Measurements from ENCODE around the gene ARHGAP24. TPM values are rescaled to one million over a fixed set of nuclear protein-coding genes. Genes with fewer than 3 reads are reported as not detected.

Gene ARHGAP24
- total and polyA plus RNA-seq, 2 of the 13 experiments (the other 11 are each of a cell fraction or from before 2014, with no cell fraction given) = 0.07 to 0.55 TPM

GRCh38 chr4:85446141-85446861 lies 28.6 kb upstream of the ARHGAP24 start:
- H3K27ac ChIP-seq (ENCODE audit: extremely low read length, insufficient read depth, low read length) = no peak overlapping the region
- no peak overlapping the region for H3K9ac ChIP-seq (ENCODE audit: insufficient read depth, low read depth, low read length)
- no peaks in the 10 kb centered on the region for H3K36me3 ChIP-seq (replicated peaks in 1 of 2; ENCODE audit: control insufficient read depth in 1 of 2, insufficient read depth in 2 of 2, low read length in 2 of 2)
- ATAC-seq (no peak), DNase-seq (ENCODE audit: low spot score) (no peak), FAIRE-seq (no peak)
- no peaks in the 10 kb centered on the region for H3K9me3 ChIP-seq (ENCODE audit: low read length)
- H3K27me3 ChIP-seq (ENCODE audit: control insufficient read depth in 1 of 2, insufficient read depth in 2 of 2, low read length in 2 of 2) = no peaks in the 10 kb centered on the region
- 8% methylated on average over 2 of the region's 2 CpGs for WGBS (ENCODE audit: low lambda C conversion rate)
- intact Hi-C loops (cut with micrococcal nuclease; ENCODE audit: unreplicated experiment) = no loop called here
- no peaks in the 10 kb centered on the region for H4K20me1 ChIP-seq (ENCODE audit: insufficient read depth, low read length)
- ChIA-PET POLR2A (no interaction called here), CTCF (ENCODE audit: low intra/inter-chr PET ratio, low total read pairs) (no interaction called here)
- no peaks in the 10 kb centered on the region for H3K79me2 ChIP-seq (ENCODE audit: insufficient read depth, low read length)
- H3K4me1 ChIP-seq (ENCODE audit: insufficient read depth, low read length) = no peaks in the 10 kb centered on the region
- BruUV-seq (replicated peaks) = no TSS peak
- no peak overlapping the region for H3K4me3 ChIP-seq (replicated peaks in 1 of 3; ENCODE audit: insufficient read depth in 1 of 3, low read depth in 2 of 3, low read length in 3 of 3)
- H2AFZ ChIP-seq (ENCODE audit: low read length) = no peak overlapping the region
- in situ Hi-C loops (cut with HindIII; ENCODE audit: extremely low pct_ligation_motif_present, low pct_unique_long_range_greater_than_20kb) = no loop called here
- no peak overlapping the region for H3K4me2 ChIP-seq (ENCODE audit: low read depth, low read length)
- TF ChIP-seq ZNF275 (CRISPR knock-in tag; IDR thresholded peaks at IDR 0.05; ENCODE audit: borderline replicate concordance) = no peak
- no peak for TF ChIP-seq SKIL (CRISPR knock-in tag; IDR thresholded peaks at IDR 0.05; ENCODE audit: borderline replicate concordance)
- no peak for TF ChIP-seq ZNF124 (CRISPR knock-in tag; IDR thresholded peaks at IDR 0.05)
- TF ChIP-seq ZNF609 (CRISPR knock-in tag; IDR thresholded peaks at IDR 0.05; ENCODE audit: borderline replicate concordance) = no peak
- TF ChIP-seq ZMYM3 (CRISPR knock-in tag; IDR thresholded peaks at IDR 0.05) = no peak
- no peak for TF ChIP-seq AKNA (CRISPR knock-in tag; IDR thresholded peaks at IDR 0.05; ENCODE audit: borderline replicate concordance)
- TF ChIP-seq SP4 (CRISPR knock-in tag; IDR thresholded peaks at IDR 0.05) = no peak
- no peak for TF ChIP-seq GTF3A (CRISPR knock-in tag; conservative IDR thresholded peaks at IDR 0.05)
- TF ChIP-seq ZNF160 (CRISPR knock-in tag; IDR thresholded peaks at IDR 0.05) = no peak
- TF ChIP-seq ZNF251 (CRISPR knock-in tag; IDR thresholded peaks at IDR 0.05) = no peak

Data from HepG2 (cell line).